ENCODE measurements around the gene SSRP1.

Gene SSRP1

GRCh38 chr11:57335023-57335342 lies 709 bp downstream of the SSRP1 start:
- TF ChIP-seq CREB1 (IDR thresholded peaks at IDR 0.05; ENCODE audit: low read depth) = no peak
- no peak for TF ChIP-seq NFIC (IDR thresholded peaks at IDR 0.05)
- 0 out of 2 replicates have a peak, but pooled peaks have one; percentile 9 for TF ChIP-seq MAX (IDR thresholded peaks at IDR 0.05)

- TF ChIP-seq CREB1 (IDR thresholded peaks at IDR 0.05; ENCODE audit: low read depth) (no peak), MAX (IDR thresholded peaks at IDR 0.05) (no peak), EP300 (IDR thresholded peaks at IDR 0.05; ENCODE audit: borderline replicate concordance) (no peak), TCF12 (IDR thresholded peaks at IDR 0.05; ENCODE audit: low read depth) (no peak), EGR1 (IDR thresholded peaks at IDR 0.05) (no peak), RAD21 (IDR thresholded peaks at IDR 0.05; ENCODE audit: low read depth) (no peak), TEAD4 (IDR thresholded peaks at IDR 0.05) (no peak), ZBTB7A (IDR thresholded peaks at IDR 0.05; ENCODE audit: low read depth) (no peak), FOXM1 (IDR thresholded peaks at IDR 0.05; ENCODE audit: borderline replicate concordance, low read depth) (no peak), NFIC (IDR thresholded peaks at IDR 0.05) (no peak), CEBPB (IDR thresholded peaks at IDR 0.05) (no peak)
- TF ChIP-seq, protein P1, sequence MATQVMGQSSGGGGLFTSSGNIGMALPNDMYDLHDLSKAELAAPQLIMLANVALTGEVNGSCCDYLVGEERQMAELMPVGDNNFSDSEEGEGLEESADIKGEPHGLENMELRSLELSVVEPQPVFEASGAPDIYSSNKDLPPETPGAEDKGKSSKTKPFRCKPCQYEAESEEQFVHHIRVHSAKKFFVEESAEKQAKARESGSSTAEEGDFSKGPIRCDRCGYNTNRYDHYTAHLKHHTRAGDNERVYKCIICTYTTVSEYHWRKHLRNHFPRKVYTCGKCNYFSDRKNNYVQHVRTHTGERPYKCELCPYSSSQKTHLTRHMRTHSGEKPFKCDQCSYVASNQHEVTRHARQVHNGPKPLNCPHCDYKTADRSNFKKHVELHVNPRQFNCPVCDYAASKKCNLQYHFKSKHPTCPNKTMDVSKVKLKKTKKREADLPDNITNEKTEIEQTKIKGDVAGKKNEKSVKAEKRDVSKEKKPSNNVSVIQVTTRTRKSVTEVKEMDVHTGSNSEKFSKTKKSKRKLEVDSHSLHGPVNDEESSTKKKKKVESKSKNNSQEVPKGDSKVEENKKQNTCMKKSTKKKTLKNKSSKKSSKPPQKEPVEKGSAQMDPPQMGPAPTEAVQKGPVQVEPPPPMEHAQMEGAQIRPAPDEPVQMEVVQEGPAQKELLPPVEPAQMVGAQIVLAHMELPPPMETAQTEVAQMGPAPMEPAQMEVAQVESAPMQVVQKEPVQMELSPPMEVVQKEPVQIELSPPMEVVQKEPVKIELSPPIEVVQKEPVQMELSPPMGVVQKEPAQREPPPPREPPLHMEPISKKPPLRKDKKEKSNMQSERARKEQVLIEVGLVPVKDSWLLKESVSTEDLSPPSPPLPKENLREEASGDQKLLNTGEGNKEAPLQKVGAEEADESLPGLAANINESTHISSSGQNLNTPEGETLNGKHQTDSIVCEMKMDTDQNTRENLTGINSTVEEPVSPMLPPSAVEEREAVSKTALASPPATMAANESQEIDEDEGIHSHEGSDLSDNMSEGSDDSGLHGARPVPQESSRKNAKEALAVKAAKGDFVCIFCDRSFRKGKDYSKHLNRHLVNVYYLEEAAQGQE (IDR thresholded peaks at IDR 0.05; ENCODE audit: low read depth) = no peak
- TF ChIP-seq, protein P2, sequence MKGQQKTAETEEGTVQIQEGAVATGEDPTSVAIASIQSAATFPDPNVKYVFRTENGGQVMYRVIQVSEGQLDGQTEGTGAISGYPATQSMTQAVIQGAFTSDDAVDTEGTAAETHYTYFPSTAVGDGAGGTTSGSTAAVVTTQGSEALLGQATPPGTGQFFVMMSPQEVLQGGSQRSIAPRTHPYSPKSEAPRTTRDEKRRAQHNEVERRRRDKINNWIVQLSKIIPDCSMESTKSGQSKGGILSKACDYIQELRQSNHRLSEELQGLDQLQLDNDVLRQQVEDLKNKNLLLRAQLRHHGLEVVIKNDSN (IDR thresholded peaks at IDR 0.05) = no peak
These were observed 2.8 kb downstream of the SSRP1 start for GRCh38 chr11:57332694-57333440.

DNA sequence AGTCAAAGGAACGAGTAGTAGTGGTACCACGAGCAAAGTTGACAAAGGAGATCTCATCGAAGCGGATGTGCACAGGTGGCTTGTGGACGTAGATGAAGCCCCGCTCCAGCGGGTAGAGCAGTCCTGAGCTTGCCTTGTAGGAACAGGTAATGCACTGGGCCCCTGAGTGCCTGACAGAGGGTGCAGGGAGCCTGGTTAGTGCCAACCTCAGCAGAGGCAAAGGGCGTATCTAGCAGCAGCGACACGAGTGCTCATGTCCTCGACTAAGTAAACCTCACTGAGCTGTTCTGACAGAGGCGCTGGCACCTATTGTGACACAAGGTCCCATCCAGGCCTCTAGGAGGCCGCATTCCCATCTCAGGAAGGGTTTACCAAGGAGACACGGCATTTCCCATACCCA lies 4.0 kb downstream of the SSRP1 start:
- no peak for TF ChIP-seq CREB1 (IDR thresholded peaks at IDR 0.05; ENCODE audit: low read depth)
- no peak for TF ChIP-seq TCF12 (IDR thresholded peaks at IDR 0.05; ENCODE audit: low read depth)
- TF ChIP-seq, protein P2 (IDR thresholded peaks at IDR 0.05) = no peak
- no peak for TF ChIP-seq TEAD4 (IDR thresholded peaks at IDR 0.05)
- TF ChIP-seq, protein P1 (IDR thresholded peaks at IDR 0.05; ENCODE audit: low read depth) = no peak
- TF ChIP-seq NFIC (IDR thresholded peaks at IDR 0.05) = no peak

- no peak for TF ChIP-seq ZBTB7A (IDR thresholded peaks at IDR 0.05; ENCODE audit: low read depth)
- TF ChIP-seq TCF12 (IDR thresholded peaks at IDR 0.05; ENCODE audit: low read depth) = no peak
- no peak for TF ChIP-seq FOXM1 (IDR thresholded peaks at IDR 0.05; ENCODE audit: borderline replicate concordance, low read depth)
- no peak for TF ChIP-seq TAF1 (IDR thresholded peaks at IDR 0.05; ENCODE audit: low read depth)
- no peak for TF ChIP-seq EP300 (IDR thresholded peaks at IDR 0.05; ENCODE audit: borderline replicate concordance)
- TF ChIP-seq CEBPB (IDR thresholded peaks at IDR 0.05) = no peak
These were observed 5.7 kb downstream of the SSRP1 start for GRCh38 chr11:57330029-57330428.

- TF ChIP-seq FOXM1 (IDR thresholded peaks at IDR 0.05; ENCODE audit: borderline replicate concordance, low read depth) (no peak), NFIC (IDR thresholded peaks at IDR 0.05) (no peak), TAF1 (IDR thresholded peaks at IDR 0.05; ENCODE audit: low read depth) (no peak), MAX (IDR thresholded peaks at IDR 0.05) (no peak), CEBPB (IDR thresholded peaks at IDR 0.05) (no peak), TEAD4 (IDR thresholded peaks at IDR 0.05) (no peak), YY1 (IDR thresholded peaks at IDR 0.05; ENCODE audit: low read depth) (no peak), RAD21 (IDR thresholded peaks at IDR 0.05; ENCODE audit: low read depth) (no peak), EP300 (IDR thresholded peaks at IDR 0.05; ENCODE audit: borderline replicate concordance) (no peak), EGR1 (IDR thresholded peaks at IDR 0.05) (no peak), TCF12 (IDR thresholded peaks at IDR 0.05; ENCODE audit: low read depth) (no peak), ZBTB7A (IDR thresholded peaks at IDR 0.05; ENCODE audit: low read depth) (no peak), CREB1 (IDR thresholded peaks at IDR 0.05; ENCODE audit: low read depth) (no peak)
- TF ChIP-seq, protein P1 (IDR thresholded peaks at IDR 0.05; ENCODE audit: low read depth) = no peak
- TF ChIP-seq, protein P2 (IDR thresholded peaks at IDR 0.05) = no peak
These were observed 8.0 kb downstream of the SSRP1 start for GRCh38 chr11:57327721-57328120.

All from Ishikawa (cell line).